Measurements from ENCODE around the gene FMO3.

FMO3 gene

GRCh38 chr1:171127501-171127900 lies 36.8 kb downstream of the FMO3 start:
- no peak for DNase-seq (ENCODE audit: low read depth, low spot score)
- ChIA-PET POLR2A (no interaction called here), CTCF (no interaction called here)

GRCh38 chr1:171128463-171128862 lies 37.8 kb downstream of the FMO3 start:
- TF ChIP-seq CTCF (IDR thresholded peaks at IDR 0.05; ENCODE audit: insufficient read depth, low read length, missing control alignments) = no peak
- H3K4me3 ChIP-seq (ENCODE audit: low read depth, low read length) = no peak overlapping the region
- CTCF ChIA-PET = no interaction called here
- POLR2A ChIA-PET = no interaction called here
- DNase-seq (ENCODE audit: low read depth, low spot score) = no peak

More at GRCh38 chr1:171127501-171127900, 36.8 kb downstream of the FMO3 start:
- no peak for TF ChIP-seq CTCF (IDR thresholded peaks at IDR 0.05; ENCODE audit: insufficient read depth, low read length, missing control alignments)
- no peak overlapping the region for H3K4me3 ChIP-seq (ENCODE audit: low read depth, low read length)

- no peak for TF ChIP-seq CTCF (IDR thresholded peaks at IDR 0.05; ENCODE audit: insufficient read depth, low read length, missing control alignments)
- POLR2A ChIA-PET = no interaction called here
- CTCF ChIA-PET = no interaction called here
- DNase-seq (ENCODE audit: low read depth, low spot score) = no peak
- H3K4me3 ChIP-seq (ENCODE audit: low read depth, low read length) = no peak overlapping the region
Observed at GRCh38 chr1:171134204-171134923, 43.7 kb downstream of the FMO3 start.

- H3K4me3 ChIP-seq (ENCODE audit: low read depth, low read length) = no peak overlapping the region
- POLR2A ChIA-PET = no interaction called here
- no peak for TF ChIP-seq CTCF (IDR thresholded peaks at IDR 0.05; ENCODE audit: insufficient read depth, low read length, missing control alignments)
- no peak for DNase-seq (ENCODE audit: low read depth, low spot score)
- CTCF ChIA-PET = no interaction called here
Observed at GRCh38 chr1:171137580-171137979, 46.9 kb downstream of the FMO3 start.

GRCh38 chr1:171138980-171139379 lies 48.3 kb downstream of the FMO3 start:
- TF ChIP-seq CTCF (IDR thresholded peaks at IDR 0.05; ENCODE audit: insufficient read depth, low read length, missing control alignments) = no peak
- ChIA-PET CTCF (no interaction called here), POLR2A (no interaction called here)
- no peak for DNase-seq (ENCODE audit: low read depth, low spot score)
- no peak overlapping the region for H3K4me3 ChIP-seq (ENCODE audit: low read depth, low read length)

- CTCF ChIA-PET = no interaction called here
- POLR2A ChIA-PET = no interaction called here
- DNase-seq (ENCODE audit: low read depth, low spot score) = no peak
- no peak overlapping the region for H3K4me3 ChIP-seq (ENCODE audit: low read depth, low read length)
- no peak for TF ChIP-seq CTCF (IDR thresholded peaks at IDR 0.05; ENCODE audit: insufficient read depth, low read length, missing control alignments)
Observed at GRCh38 chr1:171139890-171140289, 49.2 kb downstream of the FMO3 start.
